Bone marrow (tissue), 2 donors: ENCODE measurements around the gene SMARCA1.

Source experiments
- DNase-seq, 2 donors: peaks; one replicate each; lab custom pipeline; 2025; lab: John Stamatoyannopoulos, UW

Gene SMARCA1

DNA sequence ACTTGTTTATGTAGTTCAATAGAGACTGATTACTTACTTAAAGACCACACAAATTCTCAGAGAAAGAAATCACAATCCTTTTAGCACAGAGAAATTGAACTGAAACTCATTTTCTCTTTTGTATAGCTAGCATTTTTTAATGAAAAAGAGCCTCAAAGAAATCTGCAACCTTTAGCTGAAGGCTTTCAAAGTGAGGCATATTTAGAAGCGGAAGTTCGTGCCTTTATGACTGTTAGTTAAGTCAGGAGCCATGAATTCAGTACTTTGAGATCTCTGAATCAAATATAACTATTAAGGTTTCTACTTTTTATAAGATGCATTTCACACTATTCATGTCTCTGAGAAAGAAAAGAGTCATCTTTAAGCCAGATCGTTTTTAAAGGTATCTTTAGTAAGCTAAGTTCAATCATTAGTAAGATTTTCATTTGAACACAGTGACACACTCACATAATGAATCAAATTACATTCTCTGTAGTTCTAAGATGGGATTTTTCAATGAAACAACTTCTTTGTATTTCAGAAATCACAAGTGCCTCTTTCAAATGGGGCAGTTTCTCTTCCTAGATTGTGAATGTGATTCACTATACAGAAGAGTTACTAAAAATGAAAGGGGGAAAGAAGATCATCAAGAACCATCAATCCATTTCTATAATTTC is 61.4 kb downstream of the SMARCA1 start:
- no peak for DNase-seq

DNA sequence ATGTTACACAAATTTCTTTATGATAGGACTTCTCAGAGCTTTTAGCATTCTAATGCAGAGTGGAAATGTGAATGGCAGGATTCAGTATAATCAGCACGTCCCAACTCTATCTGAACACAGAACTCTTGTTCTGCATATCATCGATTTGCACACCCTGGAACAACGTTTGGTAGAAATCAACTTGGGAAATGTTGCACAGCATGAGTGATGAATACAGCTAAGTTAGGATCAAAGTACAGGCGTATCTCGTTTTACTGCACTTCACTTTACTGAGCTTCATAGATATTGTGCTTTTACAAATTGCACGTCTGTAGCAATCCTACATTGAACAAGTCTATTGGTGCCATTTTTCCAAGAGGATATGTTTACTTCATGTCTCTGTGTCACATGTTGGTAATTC is 70.8 kb downstream of the SMARCA1 start:
- DNase-seq, result no peak

GRCh38 chrX:129450123-129450522 is 73.2 kb downstream of the SMARCA1 start:
- DNase-seq, result no peak

DNA sequence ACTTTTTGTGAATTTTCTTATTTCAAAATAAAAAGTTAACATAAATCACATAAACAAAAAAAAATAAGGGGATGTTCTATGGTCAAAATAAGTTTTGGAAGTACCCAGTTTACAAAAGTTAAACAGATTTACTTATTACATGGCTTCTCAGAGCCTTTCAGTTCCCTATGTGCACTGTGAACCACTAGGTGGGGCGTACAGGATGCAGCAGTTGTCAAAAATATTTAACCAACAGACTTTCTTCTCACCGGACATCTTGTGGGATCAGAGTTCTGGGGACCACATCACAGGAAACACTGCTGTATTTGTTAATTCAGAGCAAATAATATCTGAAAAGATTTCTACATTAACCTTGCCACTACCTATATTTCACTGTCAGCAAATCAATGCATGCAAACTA is 74.1 kb downstream of the SMARCA1 start:
- no peak for DNase-seq

DNA sequence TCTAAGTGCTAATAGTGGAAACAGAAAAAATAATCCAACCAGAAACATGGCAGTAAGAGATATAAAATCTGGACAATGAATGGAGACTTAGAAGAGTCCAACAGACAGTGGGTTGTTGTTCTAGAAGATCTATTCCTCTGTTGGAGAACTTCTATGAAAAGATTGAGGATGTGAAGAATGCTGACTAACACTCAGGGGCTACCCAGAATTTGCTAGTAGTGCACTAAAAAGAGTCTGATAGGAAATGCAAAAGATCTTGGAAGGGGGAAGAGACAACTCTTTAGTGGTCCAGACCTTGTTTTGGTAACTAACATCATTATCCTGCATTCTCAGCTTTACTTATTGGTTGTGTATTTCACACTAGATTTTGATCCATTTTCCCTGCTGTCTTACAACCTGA is 77.9 kb downstream of the SMARCA1 start:
- DNase-seq, result no peak

DNA sequence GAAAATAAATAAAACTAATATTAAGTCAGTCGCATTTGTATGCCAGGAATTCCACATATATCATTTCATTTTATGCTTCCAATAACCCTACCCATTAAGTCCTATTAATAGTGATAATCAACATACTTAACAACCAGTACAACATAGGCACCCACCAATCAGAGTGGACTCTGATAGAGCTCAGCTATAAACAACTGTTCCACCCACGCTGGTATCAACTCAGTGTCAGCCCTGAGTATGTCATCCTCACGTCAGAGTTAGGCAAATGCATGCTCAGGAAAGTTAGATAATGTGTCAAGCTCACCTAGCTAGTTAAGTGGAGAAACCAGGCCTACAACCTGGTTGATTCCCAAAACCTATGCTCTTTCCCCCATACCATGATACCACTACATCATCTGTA is 89.3 kb downstream of the SMARCA1 start:
- no peak for DNase-seq

DNA sequence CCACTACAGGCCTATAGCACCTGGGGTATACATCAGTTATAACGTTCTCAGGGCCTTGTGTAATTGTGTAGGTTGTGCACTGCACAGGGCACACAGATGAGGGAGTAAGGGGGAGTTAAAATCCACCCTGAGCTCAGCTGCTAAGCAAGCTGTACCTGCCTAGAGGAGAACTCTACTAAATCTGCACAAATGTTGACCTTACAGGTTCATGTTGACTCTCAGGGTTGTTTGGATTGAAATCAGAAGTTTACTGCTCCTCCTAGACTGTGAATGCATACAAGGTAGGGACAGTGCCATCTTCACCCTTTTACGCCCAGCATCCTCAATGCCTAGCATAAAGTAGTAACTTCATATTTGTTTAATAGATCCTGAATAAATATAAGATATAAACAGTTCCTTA is 89.8 kb downstream of the SMARCA1 start:
- no peak for DNase-seq

DNA sequence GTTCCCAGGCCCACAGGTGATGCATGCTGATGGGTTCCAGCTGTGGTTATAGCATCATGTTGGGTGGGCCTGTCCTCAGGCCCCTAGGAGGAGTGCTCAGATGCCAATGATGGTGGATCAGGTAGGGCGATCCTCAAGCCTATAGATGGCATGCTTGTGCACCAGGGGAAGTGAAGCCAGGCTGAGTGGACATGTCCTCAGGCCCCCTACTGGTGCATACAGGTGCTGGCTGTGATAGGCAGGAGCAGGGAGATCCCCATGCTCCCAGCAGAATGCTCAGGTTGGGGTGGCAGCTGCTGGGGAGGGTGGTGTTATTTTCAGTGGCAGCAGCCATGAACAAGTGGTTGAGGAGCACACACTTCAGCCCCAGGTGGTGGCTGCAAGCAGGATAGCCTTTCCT is 96.0 kb downstream of the SMARCA1 start:
- no peak for DNase-seq

DNA sequence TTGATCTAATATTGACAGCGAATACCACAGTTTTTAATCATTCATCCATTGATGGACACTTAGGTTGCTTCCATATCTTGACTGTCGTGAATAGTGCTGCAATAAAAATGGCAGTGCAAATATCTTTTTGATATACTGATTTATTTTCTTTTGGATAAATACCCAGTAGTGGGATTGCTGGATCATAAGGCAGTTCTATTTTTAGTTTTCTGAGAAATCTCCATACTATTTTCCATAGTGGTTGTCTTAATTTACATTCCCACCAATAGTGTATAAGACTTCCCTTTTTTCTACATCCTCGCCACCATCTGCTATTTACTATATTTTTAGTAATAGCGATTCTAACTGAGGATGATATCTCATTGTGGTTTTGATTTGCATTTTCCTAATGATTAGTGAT is 100.1 kb downstream of the SMARCA1 start:
- no peak for DNase-seq

- no peak for DNase-seq
Observed at GRCh38 chrX:129404670-129405008, 118.7 kb downstream of the SMARCA1 start.

DNA sequence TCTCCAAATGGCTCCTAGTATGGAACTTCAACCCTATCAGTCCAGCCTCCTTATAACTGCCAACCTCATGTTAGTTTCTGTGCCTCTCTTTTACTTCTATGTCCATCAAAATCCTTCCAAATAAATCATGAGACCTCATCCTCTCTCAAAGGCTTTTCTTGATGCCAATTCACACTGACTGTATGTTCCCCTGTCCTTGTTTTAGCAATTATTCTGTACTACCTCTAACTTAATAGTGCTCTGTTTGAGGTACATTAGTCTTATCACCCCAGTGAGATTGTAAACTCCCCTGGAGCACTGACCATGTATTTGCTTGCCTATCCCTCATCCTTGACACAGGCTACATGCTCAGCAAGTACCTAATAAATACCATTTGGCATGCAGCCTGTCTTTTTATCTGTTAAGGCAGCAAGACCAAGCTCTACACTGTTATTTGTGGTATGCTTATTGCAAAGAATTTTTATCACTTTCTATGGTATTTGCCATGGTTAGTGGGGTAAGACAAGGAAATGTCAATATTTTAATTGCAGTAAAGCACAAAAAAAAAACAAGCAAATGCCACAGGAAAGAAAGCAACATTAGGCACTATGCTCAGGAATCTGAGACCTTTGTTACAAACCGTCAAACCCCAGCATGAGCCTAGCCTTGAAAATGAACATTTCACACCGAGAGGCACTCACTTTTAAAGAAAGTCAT is 119.2 kb downstream of the SMARCA1 start:
- no peak for DNase-seq
